ENCODE measurements around the gene MAGEB3.

Gene MAGEB3

GRCh38 chrX:30275498-30275897 is 45.0 kb downstream of the MAGEB3 start:
- no peak for DNase-seq (ENCODE audit: low read depth)
- no peak overlapping the region for H3K4me3 ChIP-seq (ENCODE audit: low read depth, low read length)
- no peak for TF ChIP-seq CTCF (IDR thresholded peaks at IDR 0.05; ENCODE audit: insufficient read depth, low read depth, low read length, missing control alignments)

GRCh38 chrX:30278365-30278764 is 47.9 kb downstream of the MAGEB3 start:
- H3K4me3 ChIP-seq (ENCODE audit: low read depth, low read length): no peak overlapping the region
- no peak for TF ChIP-seq CTCF (IDR thresholded peaks at IDR 0.05; ENCODE audit: insufficient read depth, low read depth, low read length, missing control alignments)
- no peak for DNase-seq (ENCODE audit: low read depth)

- no peak overlapping the region for H3K4me3 ChIP-seq (ENCODE audit: low read depth, low read length)
- no peak for DNase-seq (ENCODE audit: low read depth)
- no peak for TF ChIP-seq CTCF (IDR thresholded peaks at IDR 0.05; ENCODE audit: insufficient read depth, low read depth, low read length, missing control alignments)
Measured at GRCh38 chrX:30280428-30280827, 50.0 kb downstream of the MAGEB3 start.

- no peak for TF ChIP-seq CTCF (IDR thresholded peaks at IDR 0.05; ENCODE audit: insufficient read depth, low read depth, low read length, missing control alignments)
- no peak for DNase-seq (ENCODE audit: low read depth)
- H3K4me3 ChIP-seq (ENCODE audit: low read depth, low read length): no peak overlapping the region
Measured at GRCh38 chrX:30282527-30282926, 52.1 kb downstream of the MAGEB3 start.

GRCh38 chrX:30283456-30284200 is 53.2 kb downstream of the MAGEB3 start:
- no peak for TF ChIP-seq CTCF (IDR thresholded peaks at IDR 0.05; ENCODE audit: insufficient read depth, low read depth, low read length, missing control alignments)
- no peak for DNase-seq (ENCODE audit: low read depth)
- H3K4me3 ChIP-seq (ENCODE audit: low read depth, low read length): no peak overlapping the region
